B cell (primary cell): ENCODE data around the gene JUP. TPM values are rescaled to one million over a fixed set of nuclear protein-coding genes. Genes with fewer than 3 reads are reported as not detected.

ENCODE experiments used
- ATAC-seq: fragments of 200-7000 bp; cut with Tn5 transposase; one replicate; pipeline ENCODE4 v1.10.0; 2021; ENCODE audit warnings: low read depth, mild to moderate bottlenecking, moderate number of reproducible peaks, moderate library complexity
- CTCF ChIA-PET: fragments of 350-600 bp; sonication (Branson Sonifier 250); formaldehyde crosslinking; loops from one replicate; lab custom pipeline; 2021; ENCODE audit warnings: antibody characterized with exemption, inconsistent platforms; lab: Charles Lee
- POLR2A ChIA-PET: fragments of 350-600 bp; sonication (Branson Sonifier 250); formaldehyde crosslinking; loops from one replicate; lab custom pipeline; 2021; ENCODE audit warnings: antibody characterized with exemption; lab: Charles Lee
- DNase-seq: peaks from one replicate; pipeline ENCODE4 v3.0.0; 2013
- H2AFZ ChIP-seq: 2 replicates; pipeline ENCODE4 v1.6.1; 2012; ENCODE audit warnings: mild to moderate bottlenecking, low read depth, low read length; ENCODE audit not compliant: insufficient read depth, poor library complexity, severe bottlenecking
- H3K27ac ChIP-seq, 2 donors: 1 replicate in 1 of 2; 2 replicates in 1 of 2; pipeline ENCODE4 v1.5.1; 2012 to 2013; ENCODE audit warnings: low read length in 2 of 2, mild to moderate bottlenecking in 2 of 2, moderate library complexity in 1 of 2
- H3K27me3 ChIP-seq, 4 experiments: fragments of 200-600 bp in 1 of 4; sonication (generic) in 1 of 4; replicated peaks in 1 of 4; 1 replicate in 2 of 4; 2 replicates in 2 of 4; pipeline versions ENCODE4 v1.6.1 to v1.7.0; 2013 to 2016; ENCODE audit warnings: low read length in 3 of 4, mild to moderate bottlenecking in 2 of 4, mixed read lengths in 1 of 4, moderate library complexity in 1 of 4; ENCODE audit not compliant: insufficient read depth in 4 of 4, control insufficient read depth in 3 of 4; ENCODE audit errors: control extremely low read depth in 1 of 4
- H3K36me3 ChIP-seq, 2 experiments: replicated peaks in 1 of 2; 1 replicate in 1 of 2; 2 replicates in 1 of 2; pipeline versions ENCODE4 v1.6.1 to v1.7.1; 2013; ENCODE audit warnings: low read length in 1 of 2; ENCODE audit not compliant: insufficient read depth in 2 of 2, control insufficient read depth in 1 of 2; ENCODE audit errors: control extremely low read depth in 1 of 2, extremely low read depth in 1 of 2
- H3K4me1 ChIP-seq, 2 donors: fragments of 200-600 bp in 1 of 2; sonication (generic) in 1 of 2; 1 replicate in 1 of 2; 2 replicates in 1 of 2; pipeline versions ENCODE4 v1.5.1 to v1.6.1; 2013 to 2017; ENCODE audit warnings: low read length in 2 of 2; ENCODE audit not compliant: control insufficient read depth in 2 of 2, insufficient read depth in 2 of 2
- H3K4me2 ChIP-seq: replicated peaks from 2 replicates; pipeline ENCODE3; 2012; ENCODE audit warnings: mild to moderate bottlenecking, low read depth, low read length; ENCODE audit not compliant: poor library complexity, severe bottlenecking
- H3K4me3 ChIP-seq, 5 experiments: fragments of 200-600 bp in 1 of 5; sonication (generic) in 1 of 5; 1 replicate in 3 of 5; 2 replicates in 2 of 5; pipeline versions ENCODE4 v1.5.1 to v1.7.0; 2011 to 2016; ENCODE audit warnings: low read length in 4 of 5, mild to moderate bottlenecking in 4 of 5, low read depth in 2 of 5, control low read depth in 1 of 5, moderate library complexity in 1 of 5; ENCODE audit not compliant: insufficient read depth in 1 of 5; ENCODE audit errors: control extremely low read depth in 1 of 5, extremely low read depth in 1 of 5
- H3K79me2 ChIP-seq: fragments of 200-600 bp; sonication (generic); one replicate; pipeline ENCODE4 v1.6.0; 2016; ENCODE audit warnings: low read length; ENCODE audit not compliant: control insufficient read depth, insufficient read depth
- H3K9ac ChIP-seq: fragments of 200-600 bp; sonication (generic); 2 replicates; pipeline ENCODE4 v1.6.1; 2017; ENCODE audit warnings: mild to moderate bottlenecking, low read length, moderate library complexity
- H3K9me3 ChIP-seq, 3 donors: one replicate each; pipeline versions ENCODE4 v1.6.1 to v1.7.1; 2013; ENCODE audit warnings: low read length in 2 of 3; ENCODE audit not compliant: control insufficient read depth in 2 of 3, insufficient read depth in 1 of 3; ENCODE audit errors: control extremely low read depth in 1 of 3
- H4K20me1 ChIP-seq: 2 replicates; pipeline ENCODE4 v1.6.0; 2012; ENCODE audit warnings: mild to moderate bottlenecking, low read length; ENCODE audit not compliant: insufficient read depth, control insufficient read depth, poor library complexity, severe bottlenecking
- H3K27ac Mint-ChIP-seq: one replicate; pipeline ENCODE4 v1.8.0; 2021; ENCODE audit warnings: mixed read lengths
- H3K27me3 Mint-ChIP-seq: one replicate; pipeline ENCODE4 v1.8.0; 2021; ENCODE audit warnings: mixed read lengths
- H3K4me1 Mint-ChIP-seq: one replicate; pipeline ENCODE4 v1.8.0; 2021; ENCODE audit warnings: mixed read lengths
- H3K4me3 Mint-ChIP-seq: one replicate; pipeline ENCODE4 v1.8.0; 2021; ENCODE audit warnings: mixed read lengths
- H3K9me3 Mint-ChIP-seq: one replicate; pipeline ENCODE4 v1.8.0; 2022; ENCODE audit warnings: mixed read lengths; ENCODE audit not compliant: insufficient read depth
- CTCF ChIP-seq: fragments of 200-600 bp; IDR thresholded peaks from one replicate; pipeline ENCODE4 v1.8.0; 2022; ENCODE audit warnings: antibody characterized with exemption, mild to moderate bottlenecking
- EZH2 ChIP-seq: IDR thresholded peaks from 2 replicates; pipeline ENCODE4 v1.6.1; 2012; ENCODE audit warnings: borderline replicate concordance, low read depth, mild to moderate bottlenecking, moderate library complexity, low read length; ENCODE audit not compliant: insufficient read depth, poor library complexity, severe bottlenecking
- WGBS: methylation state at CpG from one replicate; pipeline ENCODE4 v1.1.5; 2013; ENCODE audit warnings: missing lambda C conversion rate; ENCODE audit not compliant: insufficient coverage; 5-methylcytosine and 5-hydroxymethylcytosine counted together
- intact Hi-C: fragments of 100-400 bp; cut with micrococcal nuclease; formaldehyde crosslinking; loops from one replicate; pipeline ENCODE4 v1.10.0; 2022
- polyA plus RNA-seq: library from polyadenylated mRNA; depleted of rRNA; stranded (reverse); fragments of >200 nt; gene quantifications from 2 replicates; pipeline ENCODE4 v1.2.3, GENCODE V29; 2012
- total RNA-seq, 2 donors: library from RNA; stranded (reverse); fragments of 120-200 nt in 1 of 2; gene quantifications; 1 replicate in 1 of 2; 2 replicates in 1 of 2; pipeline versions ENCODE4 v1.2.3 to v1.2.4, GENCODE V29; 2013 to 2022

JUP gene
- total and polyA plus RNA-seq, 2 donors (not counting 1 experiment from before 2014, with no cell fraction given): 62.9 to 63.3 TPM

- CTCF ChIA-PET: interaction anchor here (0.6 to 4.7 kb wide), 4 partner anchors 9 to 69 kb away, joined by 3 to 100 read pairs (median 10); no protein-coding TSS in a partner anchor
- H3K27ac Mint-ChIP-seq: no peak overlapping the region
- peaks cover 23 to 25% of the 10 kb centered on the region in 2 donors for H3K4me1 ChIP-seq
- peak overlapping the region; percentile 60 for H3K9ac ChIP-seq
- DNase-seq (no peak), ATAC-seq (no peak)
- peaks cover 11% of the 10 kb centered on the region for H3K4me1 Mint-ChIP-seq
- H3K27me3 Mint-ChIP-seq: peaks cover 47% of the 10 kb centered on the region
- no peaks in the 10 kb centered on the region for H3K36me3 ChIP-seq
- H3K4me3 Mint-ChIP-seq: peak overlapping the region; percentile 64
- H3K9me3 Mint-ChIP-seq: no peaks in the 10 kb centered on the region
- peak overlapping the region; percentile 73 for H2AFZ ChIP-seq
- peaks cover 0 to 56% (median 28%) of the 10 kb centered on the region in 4 experiments for H3K27me3 ChIP-seq
- no peak for TF ChIP-seq EZH2
- no peak for TF ChIP-seq CTCF
- intact Hi-C loops: loop anchor here (10.0 kb wide), 1 partner anchor 231 kb away; the partner anchor contains the start of gene CNP
- WGBS: 12% methylated on average over 29 of the region's 40 CpGs
- peaks cover 0 to 6% (median 0%) of the 10 kb centered on the region in 3 donors for H3K9me3 ChIP-seq
- no peak overlapping the region for H3K27ac ChIP-seq
- peak overlapping the region in 1 of 5 experiments; percentile 57 for H3K4me3 ChIP-seq
- H3K79me2 ChIP-seq: no peaks in the 10 kb centered on the region
- POLR2A ChIA-PET: interaction anchor here (1.5 kb wide), 1 partner anchor 44 kb away, joined by 4 read pairs; the partner anchor contains the start of gene EIF1
- H4K20me1 ChIP-seq: no peaks in the 10 kb centered on the region
- peak overlapping the region; percentile 87 for H3K4me2 ChIP-seq
Measured at GRCh38 chr17:41733348-41734138, 53.0 kb downstream of the JUP start.
